Stimulated activated naive CD8-positive, alpha-beta T cell treated with anti-CD3 and anti-CD28 coated beads, Interleukin-15, Interleukin-2, amounts not matched to agents 100 U/mL and 50 U/mL, for 24 hours (primary cell): Measurements from ENCODE around the gene SCN1B.
A peak's percentile ranks its signal among the peaks of the same experiment; 100 is the strongest.

Experiments
- ATAC-seq: fragments of 150-1000 bp; cut with Tn5 transposase; one replicate; pipeline ENCODE4 v1.10.0; 2021
- DNase-seq: peaks from one replicate; pipeline ENCODE4 v3.0.0; 2021

The SCN1B gene

DNA sequence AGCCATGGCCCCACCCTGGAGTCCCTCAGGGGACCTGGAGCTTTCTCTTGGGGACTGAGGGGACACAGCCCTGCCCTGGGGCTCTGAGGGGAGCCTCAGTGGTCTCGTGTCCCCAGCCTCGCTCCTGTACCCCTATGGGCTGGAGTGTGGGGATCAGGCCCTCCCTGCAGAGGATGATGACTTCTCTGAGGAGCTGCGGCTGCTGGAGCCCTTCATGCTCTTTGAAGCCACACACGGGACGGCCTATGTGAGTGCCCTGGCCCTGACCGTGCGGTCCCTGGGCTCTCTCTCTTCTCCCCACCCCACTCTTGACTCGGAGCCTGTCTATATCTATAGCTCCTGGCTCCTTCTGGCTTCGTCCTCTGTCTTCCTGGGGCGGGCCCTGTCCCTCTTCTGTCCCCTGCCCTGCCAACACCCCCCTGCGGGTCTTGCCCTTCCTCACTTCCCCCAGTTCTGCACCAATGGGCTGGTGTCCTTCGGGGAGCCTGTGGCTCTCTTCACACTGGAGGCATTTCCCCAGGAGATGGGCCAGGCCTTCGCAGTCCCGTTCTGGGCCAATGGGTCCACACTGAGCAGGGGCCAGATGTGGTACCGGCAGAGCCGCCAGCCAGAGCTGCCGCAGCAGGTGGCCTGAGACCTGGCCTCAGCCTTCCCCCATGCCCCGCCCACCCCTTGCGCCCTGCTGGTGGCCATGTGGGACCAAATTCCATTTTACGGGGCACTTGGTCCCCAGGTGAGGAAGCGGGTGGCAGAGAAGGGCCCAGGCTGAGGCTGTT is 44.3 kb downstream of the SCN1B start:
- peak; percentile 6 for ATAC-seq
- DNase-seq: no peak

DNA sequence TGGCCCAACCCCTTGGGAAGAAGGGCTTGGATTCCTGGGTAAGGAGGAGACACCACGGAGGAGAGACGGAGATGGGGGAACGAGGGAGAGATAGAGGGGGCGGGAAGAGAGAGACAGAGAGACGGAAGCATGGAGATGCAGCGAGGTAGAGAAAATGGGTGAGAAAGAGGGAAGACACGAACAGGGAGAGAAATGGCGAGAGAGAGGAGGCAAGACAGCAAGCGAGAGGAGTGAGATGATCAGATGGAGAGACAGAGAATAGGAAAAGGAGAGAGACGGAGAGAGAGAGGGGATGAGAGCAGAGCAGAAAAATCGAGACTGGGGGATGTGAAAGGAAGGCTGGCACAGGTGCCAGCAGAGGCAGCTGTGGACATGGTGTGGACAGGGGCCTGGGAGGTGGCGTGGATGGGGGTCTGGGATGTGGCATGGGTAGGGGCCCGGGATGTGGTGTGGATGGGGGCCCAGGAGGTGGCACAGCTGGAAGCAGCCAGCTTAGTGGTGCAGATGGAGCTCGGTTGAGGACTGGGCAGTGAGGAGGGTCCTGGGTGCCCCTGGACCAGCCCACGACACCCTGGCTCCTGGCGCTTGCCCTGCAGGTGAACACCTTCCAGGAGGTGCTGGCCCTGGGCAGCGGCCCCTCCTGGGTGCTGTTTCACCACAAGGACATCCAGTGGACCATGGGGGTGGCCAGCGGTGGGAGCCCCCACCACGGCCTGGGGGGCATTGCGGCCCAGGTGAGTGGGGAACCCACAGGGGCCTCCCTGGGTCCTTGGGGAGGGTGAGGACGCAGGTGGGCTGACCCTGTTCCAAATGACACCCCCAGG is 45.1 kb downstream of the SCN1B start:
- ATAC-seq: no peak
- no peak for DNase-seq

DNA sequence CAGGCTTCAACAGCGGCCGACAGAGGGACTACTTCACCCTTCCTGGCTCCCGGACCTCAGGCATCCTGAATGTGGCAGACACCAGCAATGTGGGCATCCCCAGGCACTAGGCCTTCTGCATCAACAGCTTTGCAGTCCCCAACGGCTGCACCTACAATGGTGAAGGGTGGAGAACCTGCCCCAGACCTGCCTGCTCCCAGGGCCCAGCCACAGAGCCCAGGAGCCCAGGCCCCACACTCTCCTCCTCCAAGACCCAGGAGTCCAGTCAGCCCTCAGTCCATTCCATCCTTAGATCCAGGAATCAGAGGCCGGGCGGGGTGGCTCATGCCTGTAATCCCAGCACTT is 45.7 kb downstream of the SCN1B start:
- DNase-seq (no peak), ATAC-seq (no peak)

DNA sequence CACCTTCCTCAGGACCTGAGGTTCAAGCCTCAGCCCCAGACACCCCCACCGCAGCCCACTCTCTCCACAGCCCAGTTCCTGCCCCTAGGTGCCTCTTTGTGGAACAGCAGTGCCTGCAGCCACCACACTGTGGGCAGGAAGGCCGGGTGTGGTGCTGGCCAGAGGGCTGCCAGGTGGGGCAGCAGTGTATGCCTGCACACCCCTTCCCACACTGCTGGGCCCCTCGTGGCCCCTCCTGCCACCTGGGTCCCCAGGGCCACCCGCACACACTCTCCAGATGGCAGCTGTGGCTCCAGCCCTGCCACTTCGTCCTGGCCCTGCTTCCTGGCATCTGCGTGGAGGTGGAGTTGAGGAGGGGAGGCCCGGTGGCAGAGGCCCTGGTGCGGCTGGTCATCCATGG is 46.4 kb downstream of the SCN1B start:
- ATAC-seq: no peak
- no peak for DNase-seq

DNA sequence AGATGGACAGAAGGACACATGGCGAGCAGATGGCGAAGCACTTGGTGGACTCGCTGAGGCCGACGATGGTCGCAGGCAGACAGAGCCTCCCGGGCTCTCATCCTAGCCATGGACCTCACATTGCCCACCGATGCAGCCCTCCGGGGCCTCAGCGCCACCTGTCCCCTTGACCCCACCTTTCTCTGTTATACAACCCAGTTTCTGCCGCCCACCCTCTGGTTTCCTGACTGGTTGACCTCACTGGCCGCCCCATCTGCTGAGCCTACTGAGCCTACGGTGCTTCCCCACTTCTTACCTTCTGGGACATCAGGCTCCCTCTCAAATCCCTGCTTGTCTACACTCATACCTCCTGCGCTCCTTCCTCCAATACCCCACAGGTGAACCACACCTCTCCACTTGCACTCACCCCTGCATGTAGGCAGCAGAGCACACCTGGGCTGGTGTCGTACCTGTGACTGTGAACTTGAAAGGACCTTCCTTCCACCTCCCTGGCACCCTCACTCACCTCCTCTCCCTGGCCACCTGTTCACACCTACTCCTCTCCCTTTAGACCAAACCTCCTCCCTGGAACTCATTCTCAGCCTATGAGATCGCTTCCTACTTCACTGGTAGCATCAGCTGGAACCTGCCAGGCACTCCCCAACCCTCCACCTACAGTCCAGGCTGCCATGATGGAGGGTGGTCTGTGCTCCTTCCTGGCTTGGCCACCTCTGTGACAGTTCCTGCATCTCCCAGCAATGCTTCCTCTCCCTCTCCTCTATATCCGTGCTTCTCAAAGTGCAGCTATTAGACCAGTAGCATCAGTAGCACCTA is 47.3 kb downstream of the SCN1B start:
- ATAC-seq: no peak

DNA sequence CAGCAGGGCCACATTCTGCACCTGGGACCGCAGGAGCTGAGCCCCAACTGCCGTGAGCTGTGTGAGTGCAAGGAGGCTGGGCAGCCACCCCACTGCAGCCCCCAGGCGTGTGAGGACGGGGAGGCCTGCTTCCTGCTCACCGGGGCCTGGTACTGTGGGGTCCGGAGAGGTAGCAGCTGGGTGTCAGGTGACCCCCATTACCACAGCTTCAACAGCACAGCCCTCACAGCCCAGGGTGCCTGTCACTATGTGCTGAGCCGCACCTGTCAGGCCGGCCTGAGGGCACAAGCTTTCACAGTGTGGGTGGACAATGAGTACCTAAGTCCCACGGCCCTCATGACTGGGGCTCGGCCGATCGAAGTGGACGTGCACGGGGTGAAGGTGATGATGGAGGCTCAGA is 49.6 kb downstream of the SCN1B start:
- no peak for DNase-seq
- no peak for ATAC-seq

More for the DNA sequence above, 47.3 kb downstream of the SCN1B start:
- DNase-seq: no peak

DNA sequence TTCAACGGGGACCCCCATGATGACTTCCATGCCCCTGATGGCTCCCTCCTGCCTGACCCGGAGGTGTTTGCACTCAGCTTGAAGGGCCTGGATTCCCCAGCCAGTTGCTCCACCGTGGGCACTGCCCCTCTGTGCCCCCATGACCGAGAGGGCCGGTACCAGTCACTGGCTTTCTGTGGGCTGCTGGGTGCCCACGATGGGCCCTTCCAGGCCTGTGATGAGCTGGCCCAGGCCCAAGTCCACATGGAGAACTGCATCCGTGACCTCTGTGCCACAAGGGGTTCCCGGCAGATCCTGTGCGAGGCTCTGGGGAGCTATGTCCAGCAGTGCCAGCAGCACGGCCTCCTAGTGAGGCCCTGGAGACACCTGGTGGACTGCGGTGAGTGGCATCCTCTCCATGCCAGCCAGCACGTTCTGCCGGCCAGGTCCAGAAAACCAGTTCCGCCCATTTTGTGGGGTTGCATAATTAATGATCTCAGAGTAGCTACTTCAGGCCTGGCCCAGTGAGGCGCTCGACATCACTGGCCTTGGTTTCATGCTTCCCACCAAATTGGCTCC is 50.4 kb downstream of the SCN1B start:
- no peak for ATAC-seq
- DNase-seq: no peak

DNA sequence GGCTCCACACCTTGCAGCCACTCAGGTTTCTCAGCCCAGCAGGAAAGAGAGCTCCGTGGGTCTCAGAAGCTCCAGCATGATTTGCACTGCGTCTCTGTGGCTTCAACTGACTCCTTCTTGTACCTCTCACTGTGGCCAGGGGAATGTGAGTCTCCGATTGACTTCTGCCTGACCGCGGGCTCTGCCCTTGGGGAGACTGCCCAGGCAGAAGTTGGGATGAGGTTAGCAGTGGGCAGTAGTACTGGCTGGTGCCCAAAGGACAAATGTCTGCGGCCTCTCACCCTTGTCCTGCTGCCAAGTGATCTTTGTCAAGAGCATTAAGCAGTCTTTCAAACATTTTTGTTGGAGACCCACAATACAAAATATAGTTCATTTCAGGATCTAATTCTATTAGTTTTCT is 50.9 kb downstream of the SCN1B start:
- DNase-seq: no peak
- no peak for ATAC-seq

DNA sequence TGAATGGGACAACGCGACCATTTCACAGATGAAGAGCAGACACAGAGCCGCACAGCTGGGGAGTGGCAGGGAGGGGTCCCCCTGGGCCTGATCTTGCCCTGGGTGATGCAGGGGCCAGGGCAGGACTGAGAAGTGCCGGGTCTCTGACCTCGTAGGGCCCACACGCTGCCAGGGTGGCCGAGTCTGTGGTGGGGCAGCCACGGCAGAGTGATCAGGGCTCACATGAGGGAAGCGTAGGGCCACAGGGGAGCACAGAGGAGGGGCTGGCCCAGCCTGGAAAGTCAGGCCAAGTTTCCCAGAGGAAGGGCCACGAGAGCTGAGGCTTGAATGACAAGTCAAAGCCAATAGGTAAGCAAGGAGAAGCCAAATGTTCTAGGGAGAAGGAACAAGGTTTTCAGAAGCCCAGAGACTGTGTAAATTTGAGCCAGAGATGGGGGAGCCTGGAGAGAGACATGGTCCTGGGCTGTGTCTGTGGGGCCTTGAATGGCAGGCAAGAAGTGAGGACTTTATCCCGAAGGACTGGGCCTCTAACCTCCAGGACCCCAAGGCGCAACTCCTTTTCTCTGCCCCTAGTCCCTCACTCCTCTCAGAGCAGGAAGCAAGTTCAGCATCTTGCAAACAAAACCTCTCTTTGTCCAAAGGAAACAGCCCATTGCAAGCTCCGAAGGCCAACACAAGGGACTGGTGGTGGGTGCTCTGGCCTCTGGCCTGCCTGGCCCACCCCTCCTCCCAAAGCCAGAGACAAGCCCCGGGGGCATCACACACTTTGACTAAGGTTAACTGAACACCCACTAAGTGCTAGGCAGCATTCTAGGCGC is 53.6 kb downstream of the SCN1B start:
- DNase-seq (no peak), ATAC-seq (no peak)

DNA sequence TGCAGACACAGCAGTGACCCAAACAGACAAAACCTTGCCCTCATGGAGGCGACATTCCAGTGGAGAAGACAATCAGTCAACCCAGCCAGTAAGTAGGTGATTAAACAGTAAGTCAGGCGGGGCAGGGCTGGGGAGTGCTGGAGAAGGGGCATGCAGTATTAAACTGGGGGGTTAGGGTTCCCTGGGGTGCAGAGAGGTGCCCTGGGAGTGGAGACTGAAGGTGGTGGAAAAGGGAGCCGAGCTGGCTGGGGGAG is 54.2 kb downstream of the SCN1B start:
- ATAC-seq: no peak
- no peak for DNase-seq

DNA sequence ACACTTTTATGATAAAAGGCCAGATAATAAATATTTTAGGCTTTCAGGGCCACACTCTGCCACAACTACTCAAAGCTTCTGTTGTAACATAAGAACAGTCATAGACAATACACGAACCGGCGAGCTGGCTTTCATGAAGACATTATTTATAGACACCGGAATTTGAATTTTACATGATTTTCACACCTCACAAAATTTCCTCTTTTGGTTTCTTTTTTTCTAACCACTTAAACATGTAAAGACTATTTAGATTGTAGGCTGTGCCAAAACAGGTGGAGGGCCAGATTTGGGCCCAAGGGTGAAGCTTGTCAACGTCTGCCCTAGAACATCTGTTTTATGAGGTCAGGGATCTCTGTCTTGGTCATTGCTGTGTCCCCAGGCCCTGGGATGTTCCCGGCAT is 55.7 kb downstream of the SCN1B start:
- no peak for ATAC-seq
- no peak for DNase-seq

DNA sequence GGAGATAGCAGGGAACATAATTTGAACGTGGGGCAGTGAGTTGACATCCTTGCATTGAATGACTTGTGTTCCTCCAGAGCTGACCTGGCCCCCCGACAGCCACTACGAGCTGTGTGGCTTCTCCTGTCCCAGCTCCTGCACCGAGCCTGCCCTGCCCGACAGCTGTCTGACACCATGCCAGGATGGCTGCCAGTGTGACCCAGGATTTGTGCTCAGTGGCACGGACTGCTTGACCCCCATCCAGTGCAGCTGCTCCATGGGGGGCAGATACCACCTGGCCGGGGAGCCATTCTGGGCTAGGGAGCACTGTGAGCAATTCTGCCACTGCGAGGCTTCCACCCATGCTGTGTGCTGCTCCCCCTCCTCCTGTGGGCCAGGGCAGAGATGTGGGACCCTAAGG is 56.2 kb downstream of the SCN1B start:
- ATAC-seq (no peak), DNase-seq (no peak)

DNA sequence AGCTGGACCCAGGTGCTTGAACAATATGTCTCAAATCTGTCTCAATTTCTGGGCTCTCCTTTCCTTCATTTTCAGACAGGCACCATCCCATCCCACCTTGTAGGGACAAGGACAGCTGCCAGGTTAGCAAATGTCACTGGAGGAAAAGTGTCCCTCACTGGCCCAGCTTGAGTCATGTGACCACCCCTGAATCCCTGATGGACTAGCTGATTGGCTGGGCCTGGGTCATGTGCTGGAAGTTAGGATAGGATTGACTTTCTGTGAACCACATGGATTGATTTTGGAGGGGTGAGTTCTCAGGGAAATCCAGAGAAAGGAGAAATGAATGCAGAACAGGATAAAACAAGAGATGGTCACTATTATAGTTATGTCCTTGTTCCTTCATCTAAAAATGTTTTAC is 57.1 kb downstream of the SCN1B start:
- ATAC-seq (no peak), DNase-seq (no peak)

DNA sequence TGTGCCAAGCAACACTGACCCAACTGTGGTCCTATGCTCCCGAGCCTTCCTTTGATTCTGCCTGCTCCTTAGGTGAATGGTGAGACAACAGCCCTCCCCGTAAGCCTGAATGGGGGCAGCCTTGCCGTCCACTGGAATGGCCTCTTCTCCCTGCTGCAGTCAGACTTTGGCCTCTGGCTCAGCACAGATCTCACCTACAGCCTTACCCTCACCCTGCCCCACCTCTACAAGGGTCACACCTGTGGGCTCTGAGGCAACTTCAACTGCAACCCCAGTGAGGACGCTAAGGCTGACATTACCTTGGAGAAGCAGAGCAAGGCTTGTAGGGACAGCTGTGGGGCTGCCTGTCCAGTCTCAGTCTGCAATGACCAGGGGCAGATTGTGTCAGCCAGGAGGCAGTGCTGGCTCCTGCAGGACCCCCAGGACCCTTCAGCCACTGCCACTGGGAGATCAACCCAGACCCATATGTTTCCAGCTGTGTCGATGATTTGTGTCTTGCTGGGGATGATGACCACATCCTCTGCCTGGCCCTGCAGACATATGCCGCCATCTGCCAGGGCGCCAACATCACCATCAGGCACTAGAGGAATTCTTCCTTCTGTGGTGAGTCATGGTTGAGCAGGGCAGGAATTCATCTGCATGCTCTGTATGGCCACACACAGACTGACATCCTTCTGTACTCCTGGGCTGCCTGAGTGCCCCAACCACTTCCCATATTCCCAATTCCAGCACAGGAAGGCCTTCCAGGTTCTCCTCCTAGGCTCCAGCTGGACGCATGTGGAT is 58.1 kb downstream of the SCN1B start:
- DNase-seq: no peak
- ATAC-seq: no peak

DNA sequence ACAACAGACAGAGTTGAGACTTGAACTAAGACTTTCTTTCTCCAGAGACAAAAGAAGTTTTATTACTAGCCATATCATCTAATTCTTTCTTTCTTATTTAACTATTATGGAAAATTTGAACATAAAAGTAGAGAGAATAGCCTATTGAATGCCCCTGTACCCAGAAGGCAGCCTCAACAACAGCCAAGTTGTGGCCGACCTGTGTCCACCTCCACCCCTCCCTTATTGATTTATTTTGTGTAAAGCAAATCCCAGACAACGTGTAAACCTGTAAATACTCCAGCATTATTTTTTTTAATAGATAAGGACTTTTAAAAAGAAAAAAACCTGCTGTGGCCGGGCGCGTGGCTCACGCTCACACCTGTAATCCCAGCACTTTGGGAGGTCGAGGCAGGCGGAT is 59.3 kb downstream of the SCN1B start:
- DNase-seq (no peak), ATAC-seq (no peak)
